Left lung (tissue), 10 donors: ENCODE measurements around the gene PIGN. TPM values are rescaled to one million over a fixed set of nuclear protein-coding genes. Genes with fewer than 3 reads are reported as not detected.

ENCODE experiments used
- ATAC-seq: fragments of 200-7000 bp; cut with Tn5 transposase; one replicate; pipeline ENCODE4 v1.9.1; 2020; ENCODE audit warnings: moderate library complexity
- DNase-seq, 4 donors: peaks; one replicate each; pipeline ENCODE4 v3.0.0-alpha.2; 2013 to 2020
- H3K27ac ChIP-seq, 2 donors: fragments of 200-600 bp; sonication (generic) in 1 of 2; one replicate each; pipeline versions ENCODE4 v1.5.0 to v1.8.0; 2020 to 2021
- H3K27me3 ChIP-seq, 2 donors: fragments of 200-600 bp; sonication (generic) in 1 of 2; one replicate each; pipeline versions ENCODE4 v1.5.0 to v1.8.0; 2020 to 2021
- H3K36me3 ChIP-seq, 2 donors: fragments of 200-600 bp; sonication (generic) in 1 of 2; one replicate each; pipeline versions ENCODE4 v1.5.0 to v1.8.0; 2020 to 2021
- H3K4me1 ChIP-seq, 2 donors: fragments of 200-600 bp; one replicate each; pipeline ENCODE4 v1.8.0; 2021
- H3K4me3 ChIP-seq, 2 donors: fragments of 200-600 bp; sonication (generic) in 1 of 2; one replicate each; pipeline versions ENCODE4 v1.5.0 to v1.8.0; 2020 to 2021; ENCODE audit warnings: mild to moderate bottlenecking in 1 of 2
- H3K9me3 ChIP-seq, 2 donors: fragments of 200-600 bp; sonication (generic) in 1 of 2; one replicate each; pipeline versions ENCODE4 v1.5.0 to v1.8.0; 2020 to 2021
- CTCF ChIP-seq, 2 donors: fragments of 200-600 bp; sonication (generic) in 1 of 2; IDR thresholded peaks; one replicate each; pipeline versions ENCODE4 v1.5.0 to v1.8.0; 2021; ENCODE audit warnings: antibody characterized with exemption in 2 of 2
- intact Hi-C, 2 donors: fragments of 100-400 bp; cut with DNase I; formaldehyde crosslinking; loops; one replicate each; pipeline versions ENCODE4 v1.11.2 to v1.14.2; 2022
- polyA plus RNA-seq, 6 donors: library from polyadenylated mRNA; unstranded; fragments of 120-200 nt; gene quantifications; one replicate each; pipeline ENCODE4 v1.2.1, GENCODE V29; 2013; ENCODE audit not compliant: insufficient read length in 6 of 6
- total RNA-seq, 2 donors: library from RNA; stranded (reverse); fragmentation: NEBNext Ultra II Directional; extraction: Animal tissue kit (Norgen Biotek cat#: 25700); gene quantifications; one replicate each; pipeline ENCODE4 v1.2.1, GENCODE V29; 2021
- donor health status: DM: no; HTN: yes; CAD: no.
- donor health status: DM: no; HTN: no; CAD: no.

PIGN gene
- total and polyA plus RNA-seq, 8 donors: 28.1 to 36.8 (median 29.5) TPM

- Histone ChIP-seq H3K4me3 (no peak overlapping the region), H3K9me3 (no peaks in the 10 kb centered on the region), H3K36me3 (no peaks in the 10 kb centered on the region), H3K27ac (peak overlapping the region in 1 of 2 donors; percentile 19), H3K4me1 (peaks cover 11 to 19% of the 10 kb centered on the region in 2 donors), H3K27me3 (no peaks in the 10 kb centered on the region)
- intact Hi-C loops: no loop called here
- TF ChIP-seq CTCF (IDR thresholded peaks at IDR 0.05): no peak
- DNase-seq (no peak), ATAC-seq (no peak)
Observed at GRCh38 chr18:61991201-61991600, 195.7 kb downstream of the PIGN start.

Other genes with a start within 250 kb of the PIGN start
- gene RELCH, start 199 bp upstream of the PIGN start, total RNA-seq: 10 to 100 TPM; 23.8 to 32.6 TPM
- gene RELCH, start 199 bp upstream of the PIGN start, polyA plus RNA-seq: 10 to 100 TPM; 27.7 to 40.7 (median 34.7) TPM
- 1 to 10 TPM; 4.7 to 8.9 TPM for gene TNFRSF11A, start 138.3 kb upstream of the PIGN start, total RNA-seq
- 1 to 10 TPM; 2.5 to 4.6 (median 3.8) TPM for gene TNFRSF11A, start 138.3 kb upstream of the PIGN start, polyA plus RNA-seq